H1 (cell line): ENCODE results near the gene NFYA. TPM values are rescaled to one million over a fixed set of nuclear protein-coding genes. Genes with fewer than 3 reads are reported as not detected.
A peak's percentile ranks its signal among the peaks of the same experiment; 100 is the strongest.

Source experiments
- CTCF ChIA-PET: fragments of 300-600 bp; sonication (Branson Sonifier 250); formaldehyde crosslinking; loops from one replicate; lab custom pipeline; 2021; ENCODE audit not compliant: partially characterized antibody; lab: Charles Lee
- POLR2A ChIA-PET: fragments of 300-600 bp; sonication (Branson Sonifier 250); formaldehyde crosslinking; loops from one replicate; lab custom pipeline; 2021; ENCODE audit warnings: inconsistent platforms; ENCODE audit not compliant: partially characterized antibody; lab: Charles Lee
- DNase-seq, 2 experiments: peaks; one replicate each; pipeline versions ENCODE4 v3.0.0 to v3.0.0-alpha.2; 2010 to 2022; ENCODE audit warnings: low spot score in 2 of 2, low read depth in 1 of 2, mixed read lengths in 1 of 2
- FAIRE-seq: peaks from 2 replicates; lab custom pipeline; 2011; peaks lifted over from hg19 to GRCh38; lab: Jason Lieb, UNC
- H2AFZ ChIP-seq: 2 replicates; pipeline ENCODE4 v1.8.1; 2012; ENCODE audit warnings: low read length, inconsistent platforms
- H2AK5ac ChIP-seq: 2 replicates; pipeline ENCODE4 v1.6.1; 2013; ENCODE audit warnings: low read depth, low read length
- H2BK120ac ChIP-seq: replicated peaks from 2 replicates; pipeline ENCODE3; 2013; ENCODE audit warnings: low read depth, low read length, inconsistent platforms
- H2BK12ac ChIP-seq: 2 replicates; pipeline ENCODE4 v1.6.1; 2013; ENCODE audit warnings: low read depth, low read length
- H2BK15ac ChIP-seq: 2 replicates; pipeline ENCODE4 v1.6.1; 2013; ENCODE audit warnings: low read length
- H2BK20ac ChIP-seq: 2 replicates; pipeline ENCODE4 v1.6.1; 2013; ENCODE audit warnings: low read length
- H2BK5ac ChIP-seq: 2 replicates; pipeline ENCODE4 v1.6.1; 2013; ENCODE audit warnings: low read depth, low read length
- H3K14ac ChIP-seq: 2 replicates; pipeline ENCODE4 v1.6.1; 2013; ENCODE audit warnings: inconsistent platforms; ENCODE audit not compliant: insufficient read length
- H3K18ac ChIP-seq: 2 replicates; pipeline ENCODE4 v1.6.1; 2013; ENCODE audit warnings: low read length; ENCODE audit errors: extremely low read depth
- H3K23ac ChIP-seq: 2 replicates; pipeline ENCODE4 v1.6.1; 2013; ENCODE audit warnings: inconsistent platforms; ENCODE audit not compliant: insufficient read length
- H3K23me2 ChIP-seq: 2 replicates; pipeline ENCODE4 v1.6.1; 2013; ENCODE audit warnings: low read depth, low read length
- H3K27ac ChIP-seq: 2 replicates; pipeline ENCODE4 v1.6.1; 2011; ENCODE audit warnings: low read depth, low read length, inconsistent platforms
- H3K27me3 ChIP-seq, 4 experiments: replicated peaks in 1 of 4; 1 replicate in 1 of 4; 2 replicates in 3 of 4; pipeline versions ENCODE4 v1.6.1 to v1.8.1; 2011 to 2013; ENCODE audit warnings: low read length in 3 of 4, mild to moderate bottlenecking in 3 of 4, inconsistent platforms in 2 of 4, mixed read lengths in 2 of 4, moderate library complexity in 1 of 4; ENCODE audit not compliant: control insufficient read depth in 3 of 4, insufficient read depth in 3 of 4; ENCODE audit errors: extremely low read depth in 1 of 4
- H3K36me3 ChIP-seq, 4 experiments: 2 replicates each; pipeline versions ENCODE4 v1.6.1 to v1.8.1; 2011 to 2013; ENCODE audit warnings: mild to moderate bottlenecking in 4 of 4, low read length in 3 of 4, moderate library complexity in 2 of 4, control low read depth in 1 of 4, inconsistent platforms in 1 of 4; ENCODE audit not compliant: insufficient read depth in 4 of 4, control insufficient read depth in 2 of 4
- H3K4ac ChIP-seq: replicated peaks from 2 replicates; pipeline ENCODE3; 2013; ENCODE audit warnings: low read length, low read depth, mixed read lengths, inconsistent platforms; ENCODE audit not compliant: insufficient read length
- H3K4me1 ChIP-seq, 4 experiments: replicated peaks in 1 of 4; 1 replicate in 1 of 4; 2 replicates in 3 of 4; pipeline versions ENCODE4 v1.6.1 to v1.8.1; 2011 to 2013; ENCODE audit warnings: low read length in 3 of 4, inconsistent platforms in 2 of 4, mixed read lengths in 1 of 4; ENCODE audit not compliant: insufficient read depth in 4 of 4, control insufficient read depth in 3 of 4
- H3K4me2 ChIP-seq, 2 experiments: 2 replicates each; pipeline versions ENCODE4 v1.6.1 to v1.8.1; 2011 to 2013; ENCODE audit warnings: low read depth in 2 of 2, low read length in 2 of 2, control low read depth in 1 of 2, inconsistent platforms in 1 of 2, mild to moderate bottlenecking in 1 of 2; ENCODE audit not compliant: insufficient read depth in 1 of 2
- H3K4me3 ChIP-seq, 4 experiments: fragments of 200-600, 300-600 bp in 1 of 4; sonication (generic), shearing (Covaris generic), sonication (Bioruptor Twin) in 1 of 4; 2 replicates each; pipeline versions ENCODE4 v1.5.1 to v1.8.1; 2011 to 2016; ENCODE audit warnings: low read length in 4 of 4, low read depth in 3 of 4, control low read depth in 2 of 4, inconsistent platforms in 2 of 4, mild to moderate bottlenecking in 2 of 4, mixed read lengths in 1 of 4, moderate library complexity in 1 of 4; ENCODE audit not compliant: insufficient read depth in 2 of 4; ENCODE audit errors: extremely low read depth in 1 of 4
- H3K56ac ChIP-seq: replicated peaks from 2 replicates; pipeline ENCODE3; 2013; ENCODE audit warnings: low read depth, mild to moderate bottlenecking, mixed read lengths, low read length, inconsistent platforms; ENCODE audit not compliant: insufficient read length
- H3K79me1 ChIP-seq: 2 replicates; pipeline ENCODE4 v1.6.1; 2013; ENCODE audit warnings: low read depth, low read length, control low read depth
- H3K79me2 ChIP-seq, 2 experiments: 2 replicates each; pipeline versions ENCODE4 v1.6.1 to v1.8.1; 2012 to 2013; ENCODE audit warnings: low read length in 2 of 2, mild to moderate bottlenecking in 2 of 2, inconsistent platforms in 1 of 2; ENCODE audit not compliant: insufficient read depth in 2 of 2, control insufficient read depth in 1 of 2
- H3K9ac ChIP-seq, 4 experiments: replicated peaks in 1 of 4; 1 replicate in 1 of 4; 2 replicates in 3 of 4; pipeline versions ENCODE4 v1.6.1 to v1.8.1; 2011 to 2013; ENCODE audit warnings: low read depth in 3 of 4, low read length in 3 of 4, control low read depth in 2 of 4, mild to moderate bottlenecking in 2 of 4, moderate library complexity in 2 of 4, inconsistent platforms in 1 of 4; ENCODE audit errors: extremely low read depth in 1 of 4
- H3K9me3 ChIP-seq, 2 experiments: 2 replicates each; pipeline versions ENCODE4 v1.6.1 to v1.8.1; 2012 to 2013; ENCODE audit warnings: mild to moderate bottlenecking in 2 of 2, moderate library complexity in 2 of 2, control low read depth in 1 of 2, inconsistent platforms in 1 of 2, low read depth in 1 of 2, low read length in 1 of 2, mixed read lengths in 1 of 2; ENCODE audit not compliant: insufficient read depth in 2 of 2
- H4K20me1 ChIP-seq, 2 experiments: replicated peaks in 1 of 2; 2 replicates each; pipeline versions ENCODE3 to v1.8.1; 2011 to 2013; ENCODE audit warnings: inconsistent platforms in 2 of 2, low read length in 2 of 2, mild to moderate bottlenecking in 1 of 2; ENCODE audit not compliant: insufficient read depth in 2 of 2, control insufficient read depth in 1 of 2
- H4K5ac ChIP-seq: 2 replicates; pipeline ENCODE4 v1.6.1; 2013; ENCODE audit warnings: low read length, low read depth, mixed read lengths, inconsistent platforms; ENCODE audit not compliant: insufficient read length
- H4K8ac ChIP-seq: 2 replicates; pipeline ENCODE4 v1.8.0; 2013; ENCODE audit warnings: mild to moderate bottlenecking, moderate library complexity, low read length, inconsistent platforms; ENCODE audit not compliant: insufficient read depth; ENCODE audit errors: extremely low read depth
- H4K91ac ChIP-seq: replicated peaks from 2 replicates; pipeline ENCODE3; 2013; ENCODE audit warnings: low read length, mixed read lengths, inconsistent platforms; ENCODE audit not compliant: insufficient read length
- ASH2L ChIP-seq: fragments of 200-600, 300-600 bp; sonication (generic); IDR thresholded peaks from one replicate; pipeline ENCODE4 v1.7.1; 2017; ENCODE audit warnings: low read length
- BRCA1 ChIP-seq: IDR thresholded peaks from 2 replicates; pipeline ENCODE4 v1.6.1; 2012; ENCODE audit warnings: low read depth, low read length, improper control_type of control experiment
- CTBP2 ChIP-seq: IDR thresholded peaks from 2 replicates; pipeline ENCODE4 v1.7.0; 2011; ENCODE audit warnings: borderline replicate concordance, mild to moderate bottlenecking, moderate library complexity, mixed read lengths, low read length; ENCODE audit not compliant: insufficient read depth, insufficient read length
- KDM1A ChIP-seq: fragments of 200-600, 300-600 bp; sonication (generic); IDR thresholded peaks from 2 replicates; pipeline ENCODE4 v1.7.1; 2016; ENCODE audit warnings: mild to moderate bottlenecking, low read length, borderline replicate concordance
- KDM4A ChIP-seq: IDR thresholded peaks from one replicate; pipeline ENCODE4 v1.7.1; 2012; ENCODE audit warnings: low read depth, mild to moderate bottlenecking, moderate library complexity, low read length, inconsistent platforms; ENCODE audit not compliant: severe bottlenecking
- SIX5 ChIP-seq: IDR thresholded peaks from 2 replicates; pipeline ENCODE4 v1.6.1; 2011; ENCODE audit warnings: mild to moderate bottlenecking, low read depth, low read length
- SUZ12 ChIP-seq: fragments of 200-600 bp; sonication (generic); IDR thresholded peaks from 2 replicates; pipeline ENCODE4 v1.6.1; 2012; ENCODE audit warnings: mild to moderate bottlenecking, inconsistent platforms, low read length, moderate library complexity, mixed read lengths
- ZNF274 ChIP-seq: IDR thresholded peaks from 2 replicates; pipeline ENCODE4 v1.7.0; 2012; ENCODE audit warnings: low read length, borderline replicate concordance; ENCODE audit errors: extremely low read depth
- WGBS, 2 experiments: shearing (Covaris generic) in 1 of 2; methylation state at CpG; one replicate each; pipeline versions ENCODE4 v1.1.6 to v1.1.7; 2013 to 2015; ENCODE audit warnings: low lambda C conversion rate in 2 of 2, mixed read lengths in 2 of 2, inconsistent platforms in 1 of 2, low coverage in 1 of 2, missing lambda C conversion rate in 1 of 2; ENCODE audit not compliant: insufficient replicate concordance in 2 of 2, insufficient coverage in 1 of 2, insufficient read length in 1 of 2; ENCODE audit errors: extremely low coverage in 1 of 2, missing lambda C conversion rate in 1 of 2; 5-methylcytosine and 5-hydroxymethylcytosine counted together
- polyA plus RNA-seq, 7 experiments: library from polyadenylated mRNA; depleted of rRNA in 3 of 7; stranded (reverse) in 5 of 7; unstranded in 2 of 7; fragments of >200 nt in 5 of 7; fragments of 200-250 nt in 2 of 7; gene quantifications; 1 replicate in 5 of 7; 2 replicates in 1 of 7; 4 replicates in 1 of 7; pipeline versions ENCODE4 v1.2.1 to v1.2.3, GENCODE V29; 2011 to 2013; ENCODE audit warnings: missing spikeins in 2 of 7, mixed read lengths in 2 of 7
- total RNA-seq: library from RNA; stranded (reverse); fragmentation: NEBNext Ultra II Directional; extraction: Animal tissue kit (Norgen Biotek cat#: 25700); gene quantifications from 2 replicates; pipeline ENCODE4 v1.2.1, GENCODE V29; 2021
- TF ChIP-seq, protein P1 (sequence below), 3 experiments: IDR thresholded peaks; 1 replicate in 2 of 3; 2 replicates in 1 of 3; pipeline versions ENCODE4 v1.5.1 to v1.6.1; 2011; ENCODE audit warnings: low read length in 3 of 3, mild to moderate bottlenecking in 3 of 3, inconsistent platforms in 2 of 3, low read depth in 1 of 3, moderate library complexity in 1 of 3; ENCODE audit not compliant: insufficient read depth in 1 of 3; ENCODE audit errors: control extremely low read depth in 1 of 3
- TF ChIP-seq, protein P2 (sequence below): IDR thresholded peaks from 2 replicates; pipeline ENCODE4 v1.6.1; 2012; ENCODE audit warnings: inconsistent platforms

Gene NFYA
- total and polyA plus RNA-seq, 2 of the 8 experiments (the other 6 are each of a cell fraction or from before 2014, with no cell fraction given): 19.8 to 33.7 TPM

DNA sequence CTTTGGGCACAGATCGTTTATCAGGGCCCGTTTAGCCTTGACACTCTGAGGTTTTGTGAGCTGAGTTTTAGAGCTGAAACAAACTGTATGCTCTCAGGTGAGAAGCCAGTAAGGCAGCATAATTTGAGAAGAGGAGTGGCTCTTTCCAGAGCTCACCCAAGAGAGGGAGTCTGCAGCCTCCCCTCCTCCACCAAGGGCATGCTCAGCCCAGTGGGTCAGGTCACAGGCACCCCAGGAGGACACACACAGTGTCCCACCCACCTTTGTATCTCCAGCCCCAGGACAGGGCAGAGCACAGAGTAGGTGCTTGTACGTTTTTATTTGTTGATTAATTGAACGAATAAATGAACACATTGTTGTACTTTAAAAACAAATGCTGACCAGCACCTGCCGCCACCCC lies 27.1 kb upstream of the NFYA start:
- no peak overlapping the region for H3K4me3 ChIP-seq
- FAIRE-seq (no peak), DNase-seq (no peak)
- no peak overlapping the region for H2BK15ac ChIP-seq
- H4K20me1 ChIP-seq: no peaks in the 10 kb centered on the region
- H3K36me3 ChIP-seq: no peaks in the 10 kb centered on the region
- H2BK5ac ChIP-seq: no peak overlapping the region
- no peaks in the 10 kb centered on the region for H3K79me2 ChIP-seq
- CTCF ChIA-PET: interaction anchor here (0.9 to 2.5 kb wide), 11 partner anchors 9 to 157 kb away, joined by 3 to 15 read pairs (median 4); partner anchors contain the start of gene NFYA
- H2AK5ac ChIP-seq: no peak overlapping the region
- no peaks in the 10 kb centered on the region for H3K9me3 ChIP-seq
- H2BK12ac ChIP-seq: no peak overlapping the region
- 0 out of 2 replicates have a peak overlapping the region, but pooled peaks have one; percentile 12 for H4K8ac ChIP-seq
- no peak overlapping the region for H3K4ac ChIP-seq
- H2AFZ ChIP-seq: no peak overlapping the region
- H3K79me1 ChIP-seq: no peaks in the 10 kb centered on the region
- H2BK120ac ChIP-seq: no peak overlapping the region
- no peak overlapping the region for H3K9ac ChIP-seq
- no peak overlapping the region for H3K23ac ChIP-seq
- POLR2A ChIA-PET: interaction anchor here (1.0 kb wide), 1 partner anchor 11 kb away, joined by 5 read pairs; no protein-coding TSS in a partner anchor
- no peaks in the 10 kb centered on the region for H3K23me2 ChIP-seq
- H3K56ac ChIP-seq: no peak overlapping the region
- WGBS, 2 experiments: 85% methylated on average over 5 of the region's 5 CpGs; no CpG with 5 or more reads in 1 of the 2 experiments
- no peak overlapping the region for H3K27ac ChIP-seq
- no peak overlapping the region for H4K91ac ChIP-seq
- H4K5ac ChIP-seq: no peak overlapping the region
- no peaks in the 10 kb centered on the region for H3K4me1 ChIP-seq
- H3K18ac ChIP-seq: no peak overlapping the region
- no peaks in the 10 kb centered on the region for H3K27me3 ChIP-seq
- H3K4me2 ChIP-seq: no peak overlapping the region
- no peak overlapping the region for H2BK20ac ChIP-seq
- no peak overlapping the region for H3K14ac ChIP-seq
- no peak for TF ChIP-seq KDM1A
- TF ChIP-seq BRCA1: no peak
- TF ChIP-seq ZNF274: no peak
- TF ChIP-seq, protein P1, sequence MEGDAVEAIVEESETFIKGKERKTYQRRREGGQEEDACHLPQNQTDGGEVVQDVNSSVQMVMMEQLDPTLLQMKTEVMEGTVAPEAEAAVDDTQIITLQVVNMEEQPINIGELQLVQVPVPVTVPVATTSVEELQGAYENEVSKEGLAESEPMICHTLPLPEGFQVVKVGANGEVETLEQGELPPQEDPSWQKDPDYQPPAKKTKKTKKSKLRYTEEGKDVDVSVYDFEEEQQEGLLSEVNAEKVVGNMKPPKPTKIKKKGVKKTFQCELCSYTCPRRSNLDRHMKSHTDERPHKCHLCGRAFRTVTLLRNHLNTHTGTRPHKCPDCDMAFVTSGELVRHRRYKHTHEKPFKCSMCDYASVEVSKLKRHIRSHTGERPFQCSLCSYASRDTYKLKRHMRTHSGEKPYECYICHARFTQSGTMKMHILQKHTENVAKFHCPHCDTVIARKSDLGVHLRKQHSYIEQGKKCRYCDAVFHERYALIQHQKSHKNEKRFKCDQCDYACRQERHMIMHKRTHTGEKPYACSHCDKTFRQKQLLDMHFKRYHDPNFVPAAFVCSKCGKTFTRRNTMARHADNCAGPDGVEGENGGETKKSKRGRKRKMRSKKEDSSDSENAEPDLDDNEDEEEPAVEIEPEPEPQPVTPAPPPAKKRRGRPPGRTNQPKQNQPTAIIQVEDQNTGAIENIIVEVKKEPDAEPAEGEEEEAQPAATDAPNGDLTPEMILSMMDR (IDR thresholded peaks at IDR 0.05; ENCODE audit: control extremely low read depth in 1 of 3, insufficient read depth in 1 of 3, low read depth in 1 of 3, low read length in 3 of 3): no peak
- TF ChIP-seq KDM4A: no peak
- TF ChIP-seq SUZ12: no peak
- TF ChIP-seq, protein P2, sequence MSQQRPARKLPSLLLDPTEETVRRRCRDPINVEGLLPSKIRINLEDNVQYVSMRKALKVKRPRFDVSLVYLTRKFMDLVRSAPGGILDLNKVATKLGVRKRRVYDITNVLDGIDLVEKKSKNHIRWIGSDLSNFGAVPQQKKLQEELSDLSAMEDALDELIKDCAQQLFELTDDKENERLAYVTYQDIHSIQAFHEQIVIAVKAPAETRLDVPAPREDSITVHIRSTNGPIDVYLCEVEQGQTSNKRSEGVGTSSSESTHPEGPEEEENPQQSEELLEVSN: no peak
- no peak for TF ChIP-seq SIX5
- no peak for TF ChIP-seq CTBP2
- no peak for TF ChIP-seq ASH2L
